Measurements from ENCODE around the gene WNT3A. TPM values are rescaled to one million over a fixed set of nuclear protein-coding genes. Genes with fewer than 3 reads are reported as not detected.

Gene WNT3A
- polyA plus RNA-seq, 1 donor, result not detected

DNA sequence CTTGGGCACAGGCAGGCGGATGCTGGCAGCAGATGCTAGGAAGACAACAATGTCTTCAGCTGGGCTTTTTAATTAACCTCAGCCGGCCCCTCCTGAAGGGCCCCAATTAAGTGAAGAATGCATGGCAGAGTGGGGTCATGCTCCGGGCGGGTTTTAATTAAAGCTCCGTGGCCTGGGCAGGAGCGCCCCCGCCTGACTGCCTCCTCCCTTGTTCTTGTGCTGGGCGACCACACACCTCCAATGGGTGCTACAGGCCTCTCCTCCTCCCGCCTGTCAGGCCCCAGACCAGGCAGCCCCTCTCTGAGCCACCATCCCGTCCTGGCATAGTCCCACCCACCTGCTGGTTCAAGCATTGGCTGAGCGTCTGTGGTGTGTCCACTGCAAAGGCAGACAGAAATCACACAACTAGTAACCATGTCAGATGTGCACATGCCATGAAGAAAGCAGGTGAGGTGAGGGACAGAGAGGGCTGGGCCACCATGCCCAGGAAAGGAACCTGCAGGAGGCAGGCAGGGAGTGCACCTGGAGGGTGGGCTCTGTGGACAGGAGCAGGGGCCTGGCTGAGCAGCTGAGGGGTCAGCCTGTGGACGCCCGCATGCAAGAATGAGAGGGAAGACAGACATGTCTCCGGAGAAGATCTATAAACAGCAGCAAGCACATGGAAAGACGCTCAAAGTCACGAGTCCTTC lies 67.2 kb downstream of the WNT3A start:
- WGBS (ENCODE audit: insufficient coverage, low lambda C conversion rate), result no CpG with 5 or more reads among the region's 16 CpGs
- H3K27me3 ChIP-seq (ENCODE audit: control insufficient read depth, insufficient read depth, low read length), result peaks cover 48% of the 10 kb centered on the region
- no peaks in the 10 kb centered on the region for H3K9me3 ChIP-seq (ENCODE audit: control insufficient read depth, low read depth, low read length)
- H3K27ac ChIP-seq (ENCODE audit: low read length), result no peak overlapping the region
- H3K4me3 ChIP-seq (ENCODE audit: low read length), result no peak overlapping the region
- no peaks in the 10 kb centered on the region for H3K4me1 ChIP-seq (ENCODE audit: control insufficient read depth, insufficient read depth, low read length)
- DNase-seq, result no peak
- H3K36me3 ChIP-seq (ENCODE audit: control insufficient read depth, insufficient read depth, low read length), result no peaks in the 10 kb centered on the region

DNA sequence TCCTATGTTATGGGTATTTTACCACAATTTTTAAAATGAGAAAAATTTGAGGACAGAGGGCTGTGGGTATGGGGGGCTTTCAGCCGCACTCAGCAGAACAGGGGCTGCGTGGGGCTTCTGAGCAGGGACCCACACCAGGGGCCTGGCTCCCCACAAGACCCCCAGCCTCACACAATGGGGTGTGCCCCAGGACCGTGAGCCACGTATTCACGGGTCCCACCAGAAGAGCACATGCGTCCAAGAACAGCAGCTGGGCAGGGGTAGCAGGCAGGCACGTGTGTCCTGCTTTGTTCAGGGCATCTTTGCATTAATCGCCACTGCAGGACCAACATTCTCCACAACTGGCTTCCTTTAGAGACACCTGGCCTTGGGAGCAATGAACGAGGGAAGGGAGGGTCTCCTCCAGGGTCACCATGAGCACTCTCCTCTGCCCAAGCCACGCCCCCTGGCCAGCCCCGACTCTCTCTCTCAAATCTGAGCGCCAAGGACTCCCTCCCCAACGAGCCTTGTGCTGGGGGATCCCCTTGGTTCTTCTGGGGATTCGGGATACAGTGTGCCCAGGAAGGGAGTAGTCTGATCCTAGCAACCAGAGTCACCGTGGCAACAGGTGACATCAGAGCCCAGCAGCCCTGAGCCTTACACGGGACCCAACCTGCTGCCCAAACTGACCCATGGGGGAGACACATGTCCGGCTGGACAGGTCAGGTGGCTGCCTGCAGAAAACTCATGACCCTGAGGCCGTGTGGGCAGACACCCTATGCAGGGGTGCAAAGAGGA lies 68.3 kb downstream of the WNT3A start:
- no peak overlapping the region for H3K4me3 ChIP-seq (ENCODE audit: low read length)
- no peaks in the 10 kb centered on the region for H3K36me3 ChIP-seq (ENCODE audit: control insufficient read depth, insufficient read depth, low read length)
- H3K4me1 ChIP-seq (ENCODE audit: control insufficient read depth, insufficient read depth, low read length), result no peaks in the 10 kb centered on the region
- H3K27me3 ChIP-seq (ENCODE audit: control insufficient read depth, insufficient read depth, low read length), result peaks cover 38% of the 10 kb centered on the region
- no CpG with 5 or more reads among the region's 18 CpGs for WGBS (ENCODE audit: insufficient coverage, low lambda C conversion rate)
- DNase-seq, result no peak
- no peak overlapping the region for H3K27ac ChIP-seq (ENCODE audit: low read length)
- H3K9me3 ChIP-seq (ENCODE audit: control insufficient read depth, low read depth, low read length), result no peaks in the 10 kb centered on the region

DNA sequence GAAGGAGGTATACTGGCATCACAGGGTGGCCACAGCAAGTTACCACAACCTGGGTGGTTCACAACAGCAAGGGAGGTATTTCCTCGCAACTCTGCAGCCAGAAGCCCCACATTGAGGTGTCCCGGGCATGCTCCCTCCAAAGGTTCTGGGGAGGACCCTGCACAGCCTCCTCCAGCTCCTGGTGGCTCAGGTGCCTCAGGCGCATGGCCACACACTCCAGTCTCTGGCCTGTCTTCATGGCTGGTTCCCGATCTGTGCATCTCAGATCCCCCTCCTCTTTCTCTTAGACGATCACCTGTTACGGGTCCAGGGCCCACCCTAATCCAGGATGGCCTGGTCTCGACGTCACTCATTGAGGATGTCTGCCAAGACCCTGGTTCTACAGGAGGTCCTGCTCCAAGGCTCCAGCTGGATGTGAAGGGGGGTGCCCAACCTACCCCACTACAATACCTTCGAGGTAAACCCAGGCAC lies 69.0 kb downstream of the WNT3A start:
- WGBS (ENCODE audit: insufficient coverage, low lambda C conversion rate), result no CpG with 5 or more reads among the region's 9 CpGs

DNA sequence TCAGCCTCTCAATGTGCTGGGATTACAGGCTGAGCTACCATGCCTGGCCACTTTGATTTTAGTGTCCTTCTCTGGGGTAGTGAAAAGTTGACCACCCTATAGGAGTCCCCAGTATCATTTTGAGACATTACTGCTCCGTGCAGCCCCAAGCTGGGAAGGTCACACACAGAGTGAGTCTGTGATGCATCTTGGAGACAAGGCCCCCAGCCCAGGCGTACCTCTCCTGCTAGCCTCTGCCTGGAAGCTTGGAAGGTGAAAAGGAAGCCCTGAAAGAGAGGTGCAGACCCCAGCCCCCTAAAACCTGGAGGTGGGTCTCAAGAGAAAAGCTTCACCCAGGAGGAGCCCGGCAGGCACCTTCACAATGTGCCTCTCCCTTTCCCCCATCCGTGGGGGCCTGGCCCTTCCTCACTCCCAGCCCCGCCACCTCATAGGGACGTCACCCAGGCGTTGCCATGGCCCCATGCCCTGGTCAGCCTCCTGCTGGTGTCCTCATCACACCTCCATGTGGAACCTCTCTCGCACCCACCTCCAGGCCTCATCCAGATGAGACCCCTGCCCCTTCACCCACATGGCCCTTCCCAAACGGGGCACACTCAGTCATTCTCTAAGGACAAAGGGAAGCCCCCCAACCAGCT lies 70.1 kb downstream of the WNT3A start:
- Histone ChIP-seq H3K27ac (ENCODE audit: low read length) (no peak overlapping the region), H3K4me3 (ENCODE audit: low read length) (no peak overlapping the region), H3K36me3 (ENCODE audit: control insufficient read depth, insufficient read depth, low read length) (no peaks in the 10 kb centered on the region), H3K9me3 (ENCODE audit: control insufficient read depth, low read depth, low read length) (no peaks in the 10 kb centered on the region), H3K27me3 (ENCODE audit: control insufficient read depth, insufficient read depth, low read length) (peaks cover 28% of the 10 kb centered on the region), H3K4me1 (ENCODE audit: control insufficient read depth, insufficient read depth, low read length) (peaks cover 7% of the 10 kb centered on the region)
- DNase-seq, result no peak
- WGBS (ENCODE audit: insufficient coverage, low lambda C conversion rate), result no CpG with 5 or more reads among the region's 9 CpGs

More for the DNA sequence above, 69.0 kb downstream of the WNT3A start:
- H3K4me1 ChIP-seq (ENCODE audit: control insufficient read depth, insufficient read depth, low read length), result no peaks in the 10 kb centered on the region
- no peak for DNase-seq
- no peak overlapping the region for H3K4me3 ChIP-seq (ENCODE audit: low read length)
- H3K27ac ChIP-seq (ENCODE audit: low read length), result no peak overlapping the region
- H3K27me3 ChIP-seq (ENCODE audit: control insufficient read depth, insufficient read depth, low read length), result peaks cover 31% of the 10 kb centered on the region
- no peaks in the 10 kb centered on the region for H3K9me3 ChIP-seq (ENCODE audit: control insufficient read depth, low read depth, low read length)
- H3K36me3 ChIP-seq (ENCODE audit: control insufficient read depth, insufficient read depth, low read length), result no peaks in the 10 kb centered on the region

DNA sequence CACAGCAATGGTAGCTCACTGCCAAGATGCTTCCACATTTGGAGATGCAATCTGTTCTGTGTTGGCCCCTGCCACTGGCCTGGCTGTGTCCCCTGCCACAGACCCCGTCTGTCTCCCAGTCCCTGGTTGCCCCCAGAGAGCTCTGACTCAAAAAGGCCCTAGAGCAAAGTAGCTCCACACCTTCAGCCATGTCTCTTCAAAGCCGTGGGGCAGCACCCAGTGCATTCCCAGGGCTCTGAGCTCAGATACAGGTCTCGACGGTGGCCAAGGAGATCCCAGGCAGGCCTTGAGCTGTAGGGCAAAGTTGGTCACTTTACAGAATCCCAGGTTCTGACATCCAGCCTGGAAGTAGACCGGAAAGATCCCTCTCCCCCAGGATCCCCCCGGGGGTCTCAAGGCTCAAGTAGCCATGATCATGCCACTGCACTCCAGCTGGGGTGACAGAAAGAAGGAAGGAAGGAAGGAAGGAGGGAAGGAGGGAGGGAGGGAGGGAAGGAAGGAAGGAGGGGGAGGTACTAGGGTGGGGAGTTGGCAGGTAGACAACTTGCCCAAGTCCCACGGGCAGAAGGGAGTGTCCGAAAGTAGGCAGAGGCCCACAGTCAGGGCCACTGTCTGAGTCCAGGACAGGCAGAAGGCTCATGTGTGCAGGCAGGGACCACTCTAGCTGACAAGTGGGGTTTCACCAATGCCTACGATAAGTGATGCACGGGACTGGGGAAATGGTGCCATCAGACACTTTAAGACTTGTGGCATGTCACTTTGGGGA lies 71.0 kb downstream of the WNT3A start:
- DNase-seq, result no peak
- Histone ChIP-seq H3K36me3 (ENCODE audit: control insufficient read depth, insufficient read depth, low read length) (no peaks in the 10 kb centered on the region), H3K4me3 (ENCODE audit: low read length) (no peak overlapping the region), H3K27ac (ENCODE audit: low read length) (no peak overlapping the region), H3K27me3 (ENCODE audit: control insufficient read depth, insufficient read depth, low read length) (peaks cover 24% of the 10 kb centered on the region), H3K4me1 (ENCODE audit: control insufficient read depth, insufficient read depth, low read length) (peaks cover 7% of the 10 kb centered on the region), H3K9me3 (ENCODE audit: control insufficient read depth, low read depth, low read length) (no peaks in the 10 kb centered on the region)
- no CpG with 5 or more reads among the region's 10 CpGs for WGBS (ENCODE audit: insufficient coverage, low lambda C conversion rate)

DNA sequence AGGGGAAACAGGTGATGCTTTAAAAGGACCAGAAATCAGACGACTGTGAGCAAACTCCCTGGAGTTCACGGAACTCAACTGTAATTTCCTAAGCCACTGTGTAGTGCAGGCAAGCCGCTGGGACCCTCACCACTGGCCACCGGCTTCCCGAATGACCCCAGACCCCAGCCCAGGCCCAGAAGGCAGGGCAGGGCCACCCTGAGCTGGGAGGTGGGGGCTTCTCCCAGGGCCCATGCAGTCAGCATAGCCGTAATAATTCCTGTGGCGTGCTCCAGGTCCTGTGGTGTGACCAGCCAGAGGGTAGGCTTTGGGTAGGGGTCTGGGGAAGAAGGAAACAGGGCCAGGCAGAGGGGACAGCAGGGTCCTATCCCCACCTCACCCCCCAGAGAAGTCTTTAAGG lies 72.2 kb downstream of the WNT3A start:
- no peaks in the 10 kb centered on the region for H3K9me3 ChIP-seq (ENCODE audit: control insufficient read depth, low read depth, low read length)
- no peak overlapping the region for H3K27ac ChIP-seq (ENCODE audit: low read length)
- peaks cover 15% of the 10 kb centered on the region for H3K27me3 ChIP-seq (ENCODE audit: control insufficient read depth, insufficient read depth, low read length)
- peaks cover 7% of the 10 kb centered on the region for H3K4me1 ChIP-seq (ENCODE audit: control insufficient read depth, insufficient read depth, low read length)
- no peak for DNase-seq
- H3K4me3 ChIP-seq (ENCODE audit: low read length), result no peak overlapping the region
- no peaks in the 10 kb centered on the region for H3K36me3 ChIP-seq (ENCODE audit: control insufficient read depth, insufficient read depth, low read length)
- WGBS (ENCODE audit: insufficient coverage, low lambda C conversion rate), result no CpG with 5 or more reads among the region's 7 CpGs

DNA sequence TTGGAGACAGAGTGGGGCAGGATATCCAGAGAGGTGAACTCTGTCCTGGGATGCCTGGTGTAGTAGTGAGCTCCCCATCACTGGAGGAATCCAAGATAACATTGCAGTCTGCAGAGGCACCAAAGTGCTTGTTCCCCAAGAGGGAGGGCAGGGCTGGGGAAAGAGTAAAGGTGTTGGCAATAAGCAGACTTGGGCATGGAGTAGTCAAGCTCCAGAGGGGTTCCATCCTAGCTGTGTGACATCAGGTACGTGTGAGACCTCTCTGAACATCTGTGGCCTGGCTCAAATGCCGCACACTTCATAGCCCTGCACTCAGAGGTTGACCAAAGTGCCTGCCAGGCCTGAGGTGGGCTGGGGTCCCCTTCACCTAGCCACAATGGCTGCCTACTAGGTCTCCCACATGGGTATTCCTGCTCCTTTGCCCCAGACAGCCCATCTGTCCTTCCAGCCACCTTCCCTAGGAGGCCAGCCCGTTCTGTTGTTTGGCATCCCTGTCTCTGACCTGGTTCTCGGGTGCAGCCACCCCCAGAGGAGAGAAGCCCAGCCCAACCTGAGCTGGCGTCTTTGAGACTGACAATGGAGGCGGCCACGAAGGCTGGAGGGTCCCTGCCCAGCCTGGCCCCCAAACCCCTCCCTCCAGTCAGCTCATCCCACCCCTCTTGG lies 72.9 kb downstream of the WNT3A start:
- Histone ChIP-seq H3K4me3 (ENCODE audit: low read length) (no peak overlapping the region), H3K27me3 (ENCODE audit: control insufficient read depth, insufficient read depth, low read length) (peaks cover 9% of the 10 kb centered on the region), H3K36me3 (ENCODE audit: control insufficient read depth, insufficient read depth, low read length) (no peaks in the 10 kb centered on the region), H3K27ac (ENCODE audit: low read length) (no peak overlapping the region), H3K4me1 (ENCODE audit: control insufficient read depth, insufficient read depth, low read length) (peaks cover 13% of the 10 kb centered on the region), H3K9me3 (ENCODE audit: control insufficient read depth, low read depth, low read length) (no peaks in the 10 kb centered on the region)
- DNase-seq, result no peak
- no CpG with 5 or more reads among the region's 7 CpGs for WGBS (ENCODE audit: insufficient coverage, low lambda C conversion rate)

DNA sequence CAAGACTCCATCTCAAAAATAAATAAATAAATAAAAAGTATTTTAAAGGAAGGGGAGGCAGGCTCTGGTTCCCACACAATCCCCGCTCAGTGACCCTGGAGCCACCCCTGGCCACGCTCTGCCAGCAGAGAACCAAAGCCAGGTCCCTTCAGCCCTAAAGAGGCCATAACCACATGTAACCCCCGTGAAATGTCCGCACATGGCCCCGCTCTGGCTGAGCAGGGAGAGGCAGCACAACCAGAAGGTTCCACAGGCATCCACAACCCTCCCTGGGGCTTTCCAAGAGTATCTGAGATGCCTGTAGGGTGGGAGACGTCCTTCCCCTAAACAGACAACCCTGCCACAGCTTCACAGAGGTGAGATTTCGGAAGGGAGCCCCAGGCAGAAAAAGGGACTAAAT lies 74.3 kb downstream of the WNT3A start:
- H3K4me1 ChIP-seq (ENCODE audit: control insufficient read depth, insufficient read depth, low read length), result peaks cover 27% of the 10 kb centered on the region
- H3K27ac ChIP-seq (ENCODE audit: low read length), result no peak overlapping the region
- DNase-seq, result no peak
- H3K27me3 ChIP-seq (ENCODE audit: control insufficient read depth, insufficient read depth, low read length), result no peaks in the 10 kb centered on the region
- H3K36me3 ChIP-seq (ENCODE audit: control insufficient read depth, insufficient read depth, low read length), result no peaks in the 10 kb centered on the region
- WGBS (ENCODE audit: insufficient coverage, low lambda C conversion rate), result no CpG with 5 or more reads among the region's 7 CpGs
- H3K4me3 ChIP-seq (ENCODE audit: low read length), result peak overlapping the region; percentile 84
- no peaks in the 10 kb centered on the region for H3K9me3 ChIP-seq (ENCODE audit: control insufficient read depth, low read depth, low read length)

DNA sequence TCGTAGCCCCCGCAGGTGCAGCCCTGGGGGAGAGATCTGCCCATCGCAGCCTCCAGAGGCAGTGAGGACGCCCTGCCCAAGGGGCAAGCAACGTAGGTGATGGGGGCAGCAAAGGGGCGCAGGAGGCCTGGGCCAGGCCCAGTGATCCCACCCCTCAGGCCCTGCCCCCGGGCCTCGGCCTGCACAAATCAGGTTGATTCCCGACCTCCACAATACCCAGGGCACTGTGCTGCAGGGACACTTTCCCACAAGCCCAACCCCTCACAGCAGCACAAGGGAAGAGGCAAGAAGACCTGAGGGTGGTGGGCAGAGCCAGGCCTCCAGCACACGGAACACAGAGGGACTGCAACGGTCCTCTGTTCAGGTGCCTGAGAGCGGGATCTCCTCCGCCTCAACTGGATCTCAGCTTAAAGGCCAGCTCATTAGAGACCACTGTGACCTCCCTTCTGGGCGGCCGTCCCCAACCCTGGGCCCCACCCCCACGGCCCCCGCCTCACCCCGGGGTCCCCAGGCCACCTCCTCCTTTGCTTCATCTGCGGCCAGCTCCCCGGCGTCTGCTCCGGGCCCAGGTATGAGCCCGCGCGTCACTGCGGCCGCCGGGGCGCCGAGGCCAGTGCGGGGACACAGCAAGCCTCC lies 74.9 kb downstream of the WNT3A start:
- Histone ChIP-seq H3K27ac (ENCODE audit: low read length) (no peak overlapping the region), H3K4me3 (ENCODE audit: low read length) (peak overlapping the region; percentile 84), H3K36me3 (ENCODE audit: control insufficient read depth, insufficient read depth, low read length) (no peaks in the 10 kb centered on the region), H3K27me3 (ENCODE audit: control insufficient read depth, insufficient read depth, low read length) (no peaks in the 10 kb centered on the region), H3K4me1 (ENCODE audit: control insufficient read depth, insufficient read depth, low read length) (peaks cover 31% of the 10 kb centered on the region), H3K9me3 (ENCODE audit: control insufficient read depth, low read depth, low read length) (no peaks in the 10 kb centered on the region)
- DNase-seq, result peak in 1 of 2 donors; percentile 23
- WGBS (ENCODE audit: insufficient coverage, low lambda C conversion rate), result no CpG with 5 or more reads among the region's 31 CpGs

All from large intestine (tissue), 3 donors.